Mammary epithelial cell (primary cell): ENCODE results near the gene LRRC73.

Source experiments
- CTCF ChIP-seq, 2 donors: IDR thresholded peaks in 1 of 2; conservative IDR thresholded peaks in 1 of 2; 2 replicates each; pipeline ENCODE4 v1.5.1; 2011 to 2012; ENCODE audit warnings: inconsistent platforms in 2 of 2, low read length in 2 of 2, mild to moderate bottlenecking in 2 of 2, control low read depth in 1 of 2, low read depth in 1 of 2; ENCODE audit not compliant: insufficient read depth in 1 of 2; ENCODE audit errors: extremely low read depth in 1 of 2
- EZH2 ChIP-seq: IDR thresholded peaks from 2 replicates; pipeline ENCODE4 v1.6.1; 2012; ENCODE audit warnings: low read length, inconsistent platforms, borderline replicate concordance

GRCh38 chr6:43506171-43506570, 4.0 kb downstream of the LRRC73 start:
- TF ChIP-seq CTCF (conservative IDR thresholded peaks at IDR 0.05 in 1 of 2, IDR thresholded peaks at IDR 0.05 in 1 of 2; ENCODE audit: extremely low read depth in 1 of 2, insufficient read depth in 1 of 2, low read depth in 1 of 2, low read length in 2 of 2) (no peak), EZH2 (no peak)
